Subcutaneous adipose tissue (tissue), 4 donors: ENCODE measurements around the gene CXCR5. TPM values are rescaled to one million over a fixed set of nuclear protein-coding genes. Genes with fewer than 3 reads are reported as not detected.

ENCODE experiments used
- total RNA-seq, 4 donors: library from RNA; depleted of rRNA; stranded (reverse); fragments of >200 nt; gene quantifications; one replicate each; pipeline ENCODE4 v1.1.0, GENCODE V29; 2016
- TF ChIP-seq, protein P1 (sequence below): fragments of 450-650 bp; IDR thresholded peaks from one replicate; pipeline ENCODE4 v1.5.1; 2016; ENCODE audit warnings: low read depth, mild to moderate bottlenecking, control low read depth, antibody characterized with exemption, moderate library complexity

CXCR5 gene
- total RNA-seq, 4 donors from 2014 or later = 0.16 TPM; not detected in 3

DNA sequence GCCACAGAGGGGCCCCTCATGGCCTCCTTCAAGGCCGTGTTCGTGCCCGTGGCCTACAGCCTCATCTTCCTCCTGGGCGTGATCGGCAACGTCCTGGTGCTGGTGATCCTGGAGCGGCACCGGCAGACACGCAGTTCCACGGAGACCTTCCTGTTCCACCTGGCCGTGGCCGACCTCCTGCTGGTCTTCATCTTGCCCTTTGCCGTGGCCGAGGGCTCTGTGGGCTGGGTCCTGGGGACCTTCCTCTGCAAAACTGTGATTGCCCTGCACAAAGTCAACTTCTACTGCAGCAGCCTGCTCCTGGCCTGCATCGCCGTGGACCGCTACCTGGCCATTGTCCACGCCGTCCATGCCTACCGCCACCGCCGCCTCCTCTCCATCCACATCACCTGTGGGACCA, 10.0 kb downstream of the CXCR5 start:
- TF ChIP-seq, protein P1, sequence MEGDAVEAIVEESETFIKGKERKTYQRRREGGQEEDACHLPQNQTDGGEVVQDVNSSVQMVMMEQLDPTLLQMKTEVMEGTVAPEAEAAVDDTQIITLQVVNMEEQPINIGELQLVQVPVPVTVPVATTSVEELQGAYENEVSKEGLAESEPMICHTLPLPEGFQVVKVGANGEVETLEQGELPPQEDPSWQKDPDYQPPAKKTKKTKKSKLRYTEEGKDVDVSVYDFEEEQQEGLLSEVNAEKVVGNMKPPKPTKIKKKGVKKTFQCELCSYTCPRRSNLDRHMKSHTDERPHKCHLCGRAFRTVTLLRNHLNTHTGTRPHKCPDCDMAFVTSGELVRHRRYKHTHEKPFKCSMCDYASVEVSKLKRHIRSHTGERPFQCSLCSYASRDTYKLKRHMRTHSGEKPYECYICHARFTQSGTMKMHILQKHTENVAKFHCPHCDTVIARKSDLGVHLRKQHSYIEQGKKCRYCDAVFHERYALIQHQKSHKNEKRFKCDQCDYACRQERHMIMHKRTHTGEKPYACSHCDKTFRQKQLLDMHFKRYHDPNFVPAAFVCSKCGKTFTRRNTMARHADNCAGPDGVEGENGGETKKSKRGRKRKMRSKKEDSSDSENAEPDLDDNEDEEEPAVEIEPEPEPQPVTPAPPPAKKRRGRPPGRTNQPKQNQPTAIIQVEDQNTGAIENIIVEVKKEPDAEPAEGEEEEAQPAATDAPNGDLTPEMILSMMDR = no peak

DNA sequence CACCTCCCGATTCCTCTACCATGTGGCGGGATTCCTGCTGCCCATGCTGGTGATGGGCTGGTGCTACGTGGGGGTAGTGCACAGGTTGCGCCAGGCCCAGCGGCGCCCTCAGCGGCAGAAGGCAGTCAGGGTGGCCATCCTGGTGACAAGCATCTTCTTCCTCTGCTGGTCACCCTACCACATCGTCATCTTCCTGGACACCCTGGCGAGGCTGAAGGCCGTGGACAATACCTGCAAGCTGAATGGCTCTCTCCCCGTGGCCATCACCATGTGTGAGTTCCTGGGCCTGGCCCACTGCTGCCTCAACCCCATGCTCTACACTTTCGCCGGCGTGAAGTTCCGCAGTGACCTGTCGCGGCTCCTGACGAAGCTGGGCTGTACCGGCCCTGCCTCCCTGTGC, 10.5 kb downstream of the CXCR5 start:
- TF ChIP-seq, protein P1 = no peak

DNA sequence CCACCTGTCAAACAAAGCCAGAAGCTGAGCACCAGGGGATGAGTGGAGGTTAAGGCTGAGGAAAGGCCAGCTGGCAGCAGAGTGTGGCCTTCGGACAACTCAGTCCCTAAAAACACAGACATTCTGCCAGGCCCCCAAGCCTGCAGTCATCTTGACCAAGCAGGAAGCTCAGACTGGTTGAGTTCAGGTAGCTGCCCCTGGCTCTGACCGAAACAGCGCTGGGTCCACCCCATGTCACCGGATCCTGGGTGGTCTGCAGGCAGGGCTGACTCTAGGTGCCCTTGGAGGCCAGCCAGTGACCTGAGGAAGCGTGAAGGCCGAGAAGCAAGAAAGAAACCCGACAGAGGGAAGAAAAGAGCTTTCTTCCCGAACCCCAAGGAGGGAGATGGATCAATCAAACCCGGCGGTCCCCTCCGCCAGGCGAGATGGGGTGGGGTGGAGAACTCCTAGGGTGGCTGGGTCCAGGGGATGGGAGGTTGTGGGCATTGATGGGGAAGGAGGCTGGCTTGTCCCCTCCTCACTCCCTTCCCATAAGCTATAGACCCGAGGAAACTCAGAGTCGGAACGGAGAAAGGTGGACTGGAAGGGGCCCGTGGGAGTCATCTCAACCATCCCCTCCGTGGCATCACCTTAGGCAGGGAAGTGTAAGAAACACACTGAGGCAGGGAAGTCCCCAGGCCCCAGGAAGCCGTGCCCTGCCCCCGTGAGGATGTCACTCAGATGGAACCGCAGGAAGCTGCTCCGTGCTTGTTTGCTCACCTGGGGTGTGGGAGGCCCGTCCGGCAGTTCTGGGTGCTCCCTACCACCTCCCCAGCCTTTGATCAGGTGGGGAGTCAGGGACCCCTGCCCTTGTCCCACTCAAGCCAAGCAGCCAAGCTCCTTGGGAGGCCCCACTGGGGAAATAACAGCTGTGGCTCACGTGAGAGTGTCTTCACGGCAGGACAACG, 11.7 kb downstream of the CXCR5 start:
- TF ChIP-seq, protein P1 = no peak

DNA sequence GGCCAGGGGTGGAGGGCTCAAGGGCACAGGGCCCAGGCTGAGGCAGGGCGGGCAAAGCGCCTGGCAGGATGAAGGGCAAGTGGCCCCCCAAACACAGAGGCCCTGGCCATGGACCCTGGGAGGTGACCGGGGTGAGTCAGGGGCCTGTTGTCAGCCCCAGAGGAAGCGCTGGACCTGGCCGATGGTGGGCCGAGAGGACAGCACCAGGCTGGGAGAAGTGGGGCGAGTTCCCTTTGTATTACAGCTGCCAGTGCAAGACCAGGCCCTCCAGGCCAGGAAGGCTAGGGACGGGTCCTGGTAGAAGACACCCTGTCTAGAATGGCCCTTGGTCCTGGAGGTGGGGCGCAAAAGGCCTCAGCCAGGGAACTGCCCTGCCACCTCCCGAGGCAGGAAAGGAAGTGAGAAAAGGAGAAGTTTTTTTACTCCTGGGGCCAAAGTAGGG, 12.8 kb downstream of the CXCR5 start:
- TF ChIP-seq, protein P1 = no peak

GRCh38 chr11:118896921-118897591, 13.4 kb downstream of the CXCR5 start:
- TF ChIP-seq, protein P1 = no peak

DNA sequence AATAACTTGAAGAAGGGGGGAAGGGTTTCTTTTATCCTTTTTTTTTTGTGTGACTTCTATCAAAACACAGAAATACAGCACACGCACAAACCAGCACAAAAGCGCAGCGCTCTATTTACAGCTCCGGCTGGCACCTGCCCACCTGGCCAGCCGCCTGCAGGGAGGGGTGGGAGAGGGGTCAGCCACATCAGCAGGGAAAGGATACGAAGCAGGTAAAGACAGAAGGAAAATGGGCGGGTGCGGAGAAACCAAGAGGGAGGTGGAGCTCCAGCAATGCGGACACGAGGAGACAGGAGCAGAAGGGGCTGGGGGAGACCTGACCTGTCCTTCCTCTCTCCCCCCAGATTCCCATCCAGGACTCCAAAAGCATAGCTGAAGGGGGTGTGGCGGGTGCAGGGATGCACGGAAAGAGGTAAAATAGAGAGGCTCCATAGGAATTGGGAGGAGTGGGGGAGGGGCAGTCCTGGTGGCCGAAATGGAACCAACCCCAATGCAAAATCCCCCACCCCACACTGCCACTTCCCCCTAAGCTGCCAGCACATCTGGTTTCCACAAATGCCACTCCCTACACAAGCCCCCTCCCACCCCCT, 14.1 kb downstream of the CXCR5 start:
- TF ChIP-seq, protein P1 = no peak
